GM23338 (cell line): ENCODE data around the gene MPO.

Source experiments
- POLR2AphosphoS5 ChIP-seq: IDR thresholded peaks from 2 replicates; pipeline ENCODE4 v1.6.1; 2016; ENCODE audit warnings: antibody characterized with exemption, low read depth
- TF ChIP-seq, protein P1 (sequence below), 2 experiments: fragments of 200-600 bp in 1 of 2; sonication (generic) in 1 of 2; conservative IDR thresholded peaks; 2 replicates each; pipeline versions ENCODE4 v1.5.1 to v1.6.1; 2016 to 2017; ENCODE audit warnings: antibody characterized with exemption in 2 of 2, low read depth in 2 of 2, mild to moderate bottlenecking in 2 of 2, moderate library complexity in 1 of 2

DNA sequence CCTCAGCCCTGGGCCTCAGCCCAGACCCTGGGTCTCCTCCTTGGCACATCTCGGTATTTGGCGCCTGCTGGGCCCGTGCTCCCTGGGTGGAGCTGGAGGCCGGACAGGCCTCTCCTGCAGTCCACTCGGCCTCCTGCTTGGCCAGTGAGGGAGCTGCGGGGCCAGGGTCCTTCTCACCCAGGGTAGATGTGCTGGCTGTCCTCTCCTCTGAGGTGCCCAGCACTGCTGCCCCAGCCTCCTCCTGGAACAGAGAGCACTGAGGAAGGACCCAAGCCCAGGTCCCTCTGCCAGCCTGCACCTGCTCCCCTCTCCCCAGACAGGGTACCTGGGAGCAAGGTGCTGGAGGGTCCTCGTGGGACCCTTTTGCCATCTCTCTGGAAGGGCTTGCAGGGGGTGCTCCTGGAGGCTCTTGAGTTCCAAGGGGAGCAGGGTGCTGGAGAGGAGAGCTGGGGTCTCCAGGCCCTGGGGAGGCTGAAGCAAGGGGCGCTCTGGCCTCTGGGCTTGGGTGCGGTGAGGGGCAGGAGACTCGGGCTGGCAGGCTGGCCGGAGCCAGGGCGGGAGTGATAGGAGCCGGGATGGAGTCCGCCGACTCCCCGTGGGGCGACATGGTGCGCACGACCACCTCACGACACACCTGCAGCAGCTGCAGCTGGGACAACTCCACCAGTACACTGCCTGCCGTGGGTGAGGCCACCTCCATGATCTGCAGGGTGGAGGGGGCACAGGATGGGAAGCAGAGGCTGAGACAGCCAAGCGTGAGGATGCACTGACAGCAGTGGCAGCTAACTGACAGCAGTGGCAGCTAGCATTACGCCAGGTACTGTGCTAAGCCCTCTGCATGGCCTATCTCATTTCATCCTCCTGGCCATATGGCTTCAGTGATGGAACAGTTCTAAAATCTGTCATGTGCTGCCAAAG is 30.0 kb upstream of the MPO start:
- TF ChIP-seq, protein P1, sequence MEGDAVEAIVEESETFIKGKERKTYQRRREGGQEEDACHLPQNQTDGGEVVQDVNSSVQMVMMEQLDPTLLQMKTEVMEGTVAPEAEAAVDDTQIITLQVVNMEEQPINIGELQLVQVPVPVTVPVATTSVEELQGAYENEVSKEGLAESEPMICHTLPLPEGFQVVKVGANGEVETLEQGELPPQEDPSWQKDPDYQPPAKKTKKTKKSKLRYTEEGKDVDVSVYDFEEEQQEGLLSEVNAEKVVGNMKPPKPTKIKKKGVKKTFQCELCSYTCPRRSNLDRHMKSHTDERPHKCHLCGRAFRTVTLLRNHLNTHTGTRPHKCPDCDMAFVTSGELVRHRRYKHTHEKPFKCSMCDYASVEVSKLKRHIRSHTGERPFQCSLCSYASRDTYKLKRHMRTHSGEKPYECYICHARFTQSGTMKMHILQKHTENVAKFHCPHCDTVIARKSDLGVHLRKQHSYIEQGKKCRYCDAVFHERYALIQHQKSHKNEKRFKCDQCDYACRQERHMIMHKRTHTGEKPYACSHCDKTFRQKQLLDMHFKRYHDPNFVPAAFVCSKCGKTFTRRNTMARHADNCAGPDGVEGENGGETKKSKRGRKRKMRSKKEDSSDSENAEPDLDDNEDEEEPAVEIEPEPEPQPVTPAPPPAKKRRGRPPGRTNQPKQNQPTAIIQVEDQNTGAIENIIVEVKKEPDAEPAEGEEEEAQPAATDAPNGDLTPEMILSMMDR (conservative IDR thresholded peaks at IDR 0.05; ENCODE audit: low read depth in 2 of 2) = no peak
- TF ChIP-seq POLR2AphosphoS5 = no peak
